Liver (tissue), 9 donors: ENCODE measurements around the gene YKT6. TPM values are rescaled to one million over a fixed set of nuclear protein-coding genes. Genes with fewer than 3 reads are reported as not detected.
A peak's percentile ranks its signal among the peaks of the same experiment; 100 is the strongest.

Source experiments
- DNase-seq: peaks from one replicate; pipeline ENCODE4 v3.0.0-alpha.2; 2017; ENCODE audit warnings: low spot score
- H3K27ac ChIP-seq, 2 donors: one replicate each; pipeline ENCODE4 v1.7.0; 2013; ENCODE audit warnings: inconsistent platforms in 2 of 2, low read length in 2 of 2, control low read depth in 1 of 2, low read depth in 1 of 2, mild to moderate bottlenecking in 1 of 2
- H3K27me3 ChIP-seq, 4 donors: one replicate each; pipeline versions ENCODE4 v1.6.1 to v1.7.0; 2013; ENCODE audit warnings: low read length in 3 of 4, inconsistent platforms in 1 of 4, mild to moderate bottlenecking in 1 of 4, moderate library complexity in 1 of 4; ENCODE audit not compliant: control insufficient read depth in 4 of 4, insufficient read depth in 4 of 4
- H3K36me3 ChIP-seq, 4 donors: one replicate each; pipeline versions ENCODE4 v1.6.1 to v1.7.0; 2013; ENCODE audit warnings: low read length in 3 of 4, mild to moderate bottlenecking in 3 of 4, low read depth in 1 of 4, moderate library complexity in 1 of 4; ENCODE audit not compliant: control insufficient read depth in 4 of 4, insufficient read depth in 3 of 4
- H3K4me1 ChIP-seq, 4 donors: one replicate each; pipeline versions ENCODE4 v1.6.1 to v1.7.0; 2013; ENCODE audit warnings: low read length in 3 of 4, mild to moderate bottlenecking in 3 of 4, moderate library complexity in 1 of 4; ENCODE audit not compliant: control insufficient read depth in 4 of 4, insufficient read depth in 4 of 4
- H3K4me3 ChIP-seq, 3 donors: one replicate each; pipeline versions ENCODE4 v1.6.1 to v1.7.0; 2013; ENCODE audit warnings: low read length in 3 of 3, control low read depth in 1 of 3, low read depth in 1 of 3, mild to moderate bottlenecking in 1 of 3
- H3K9ac ChIP-seq, 2 donors: one replicate each; pipeline ENCODE4 v1.7.0; 2013; ENCODE audit warnings: low read length in 2 of 2, mild to moderate bottlenecking in 2 of 2, moderate library complexity in 2 of 2, control low read depth in 1 of 2, low read depth in 1 of 2
- H3K9me3 ChIP-seq, 4 donors: one replicate each; pipeline versions ENCODE4 v1.6.1 to v1.7.0; 2013; ENCODE audit warnings: low read length in 3 of 4; ENCODE audit not compliant: control insufficient read depth in 4 of 4
- EGR1 ChIP-seq, 2 donors: IDR thresholded peaks; 2 replicates each; pipeline ENCODE4 v1.6.1; 2016 to 2018; ENCODE audit warnings: antibody characterized with exemption in 2 of 2, low read depth in 2 of 2
- FOXA1 ChIP-seq: IDR thresholded peaks from 2 replicates; pipeline ENCODE4 v1.6.1; 2016; ENCODE audit warnings: antibody characterized with exemption
- FOXA2 ChIP-seq: IDR thresholded peaks from 2 replicates; pipeline ENCODE4 v1.6.1; 2016; ENCODE audit warnings: antibody characterized with exemption
- GABPA ChIP-seq, 2 donors: IDR thresholded peaks in 1 of 2; conservative IDR thresholded peaks in 1 of 2; 2 replicates each; pipeline ENCODE4 v1.6.1; 2016; ENCODE audit warnings: antibody characterized with exemption in 2 of 2, mild to moderate bottlenecking in 1 of 2, moderate library complexity in 1 of 2
- HNF4G ChIP-seq: IDR thresholded peaks from 2 replicates; pipeline ENCODE4 v1.6.1; 2016; ENCODE audit warnings: antibody characterized with exemption
- JUND ChIP-seq, 2 donors: IDR thresholded peaks; 2 replicates each; pipeline ENCODE4 v1.6.1; 2016; ENCODE audit warnings: antibody characterized with exemption in 2 of 2
- MAX ChIP-seq: IDR thresholded peaks from 2 replicates; pipeline ENCODE4 v1.6.1; 2016; ENCODE audit warnings: antibody characterized with exemption
- NR2F2 ChIP-seq: IDR thresholded peaks from 2 replicates; pipeline ENCODE4 v1.6.1; 2016; ENCODE audit warnings: antibody characterized with exemption
- RAD21 ChIP-seq, 2 donors: IDR thresholded peaks; 2 replicates each; pipeline ENCODE4 v1.6.1; 2016; ENCODE audit warnings: antibody characterized with exemption in 2 of 2, mild to moderate bottlenecking in 2 of 2
- RXRA ChIP-seq, 2 donors: IDR thresholded peaks; 2 replicates each; pipeline ENCODE4 v1.6.1; 2017 to 2018; ENCODE audit warnings: antibody characterized with exemption in 2 of 2, mild to moderate bottlenecking in 1 of 2
- SP1 ChIP-seq: IDR thresholded peaks from 2 replicates; pipeline ENCODE4 v1.6.1; 2018; ENCODE audit warnings: antibody characterized with exemption, mild to moderate bottlenecking
- TAF1 ChIP-seq: conservative IDR thresholded peaks from 2 replicates; pipeline ENCODE4 v1.6.1; 2016; ENCODE audit warnings: antibody characterized with exemption, mild to moderate bottlenecking
- YY1 ChIP-seq: IDR thresholded peaks from 2 replicates; pipeline ENCODE4 v1.6.1; 2016; ENCODE audit warnings: antibody characterized with exemption, mild to moderate bottlenecking
- WGBS: extraction: QIAGEN DNeasy Blood & Tissue Kit; methylation state at CpG from one replicate; pipeline ENCODE4 v1.1.7; 2013; 5-methylcytosine and 5-hydroxymethylcytosine counted together
- polyA plus RNA-seq, 2 donors: library from polyadenylated mRNA; stranded (reverse) in 1 of 2; unstranded in 1 of 2; fragments of 200-250 nt in 1 of 2; fragments of >200 nt in 1 of 2; fragmentation: Nextera tagmentation in 1 of 2; extraction: Ambion mirVana in 1 of 2; gene quantifications; one replicate each; pipeline versions ENCODE4 v1.2.1 to v1.2.3, GENCODE V29; 2013 to 2015
- total RNA-seq, 2 donors: library from RNA; depleted of rRNA; stranded (reverse); fragments of >200 nt; gene quantifications; one replicate each; pipeline ENCODE4 v1.2.3, GENCODE V29; 2014
- TF ChIP-seq, protein P1 (sequence below): IDR thresholded peaks from 2 replicates; pipeline ENCODE4 v1.6.1; 2016; ENCODE audit warnings: antibody characterized with exemption
- TF ChIP-seq, protein P2 (sequence below): IDR thresholded peaks from 2 replicates; pipeline ENCODE4 v1.6.1; 2016; ENCODE audit warnings: antibody characterized with exemption, mild to moderate bottlenecking
- TF ChIP-seq, protein P3 (sequence below): fragments of 150-350 bp; IDR thresholded peaks from 2 replicates; pipeline ENCODE4 v1.5.1; 2017; ENCODE audit warnings: improper control_type of control experiment, low read depth, low read length; ENCODE audit not compliant: missing input control
- donor health status: healthy.
- donor health status: healthy.
- donor health status: healthy.
- donor health status: healthy.
- donor health status: healthy.

Gene YKT6
- total and polyA plus RNA-seq, 4 donors: 8.1 to 22.0 (median 21.0) TPM

- TF ChIP-seq GABPA (IDR thresholded peaks at IDR 0.05 in 1 of 2, conservative IDR thresholded peaks at IDR 0.05 in 1 of 2) (no peak), NR2F2 (no peak), RXRA (IDR thresholded peaks at IDR 0.05) (no peak), HNF4G (no peak), TAF1 (no peak)
- TF ChIP-seq, protein P1, sequence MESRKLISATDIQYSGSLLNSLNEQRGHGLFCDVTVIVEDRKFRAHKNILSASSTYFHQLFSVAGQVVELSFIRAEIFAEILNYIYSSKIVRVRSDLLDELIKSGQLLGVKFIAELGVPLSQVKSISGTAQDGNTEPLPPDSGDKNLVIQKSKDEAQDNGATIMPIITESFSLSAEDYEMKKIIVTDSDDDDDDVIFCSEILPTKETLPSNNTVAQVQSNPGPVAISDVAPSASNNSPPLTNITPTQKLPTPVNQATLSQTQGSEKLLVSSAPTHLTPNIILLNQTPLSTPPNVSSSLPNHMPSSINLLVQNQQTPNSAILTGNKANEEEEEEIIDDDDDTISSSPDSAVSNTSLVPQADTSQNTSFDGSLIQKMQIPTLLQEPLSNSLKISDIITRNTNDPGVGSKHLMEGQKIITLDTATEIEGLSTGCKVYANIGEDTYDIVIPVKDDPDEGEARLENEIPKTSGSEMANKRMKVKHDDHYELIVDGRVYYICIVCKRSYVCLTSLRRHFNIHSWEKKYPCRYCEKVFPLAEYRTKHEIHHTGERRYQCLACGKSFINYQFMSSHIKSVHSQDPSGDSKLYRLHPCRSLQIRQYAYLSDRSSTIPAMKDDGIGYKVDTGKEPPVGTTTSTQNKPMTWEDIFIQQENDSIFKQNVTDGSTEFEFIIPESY: no peak
- TF ChIP-seq, protein P2, sequence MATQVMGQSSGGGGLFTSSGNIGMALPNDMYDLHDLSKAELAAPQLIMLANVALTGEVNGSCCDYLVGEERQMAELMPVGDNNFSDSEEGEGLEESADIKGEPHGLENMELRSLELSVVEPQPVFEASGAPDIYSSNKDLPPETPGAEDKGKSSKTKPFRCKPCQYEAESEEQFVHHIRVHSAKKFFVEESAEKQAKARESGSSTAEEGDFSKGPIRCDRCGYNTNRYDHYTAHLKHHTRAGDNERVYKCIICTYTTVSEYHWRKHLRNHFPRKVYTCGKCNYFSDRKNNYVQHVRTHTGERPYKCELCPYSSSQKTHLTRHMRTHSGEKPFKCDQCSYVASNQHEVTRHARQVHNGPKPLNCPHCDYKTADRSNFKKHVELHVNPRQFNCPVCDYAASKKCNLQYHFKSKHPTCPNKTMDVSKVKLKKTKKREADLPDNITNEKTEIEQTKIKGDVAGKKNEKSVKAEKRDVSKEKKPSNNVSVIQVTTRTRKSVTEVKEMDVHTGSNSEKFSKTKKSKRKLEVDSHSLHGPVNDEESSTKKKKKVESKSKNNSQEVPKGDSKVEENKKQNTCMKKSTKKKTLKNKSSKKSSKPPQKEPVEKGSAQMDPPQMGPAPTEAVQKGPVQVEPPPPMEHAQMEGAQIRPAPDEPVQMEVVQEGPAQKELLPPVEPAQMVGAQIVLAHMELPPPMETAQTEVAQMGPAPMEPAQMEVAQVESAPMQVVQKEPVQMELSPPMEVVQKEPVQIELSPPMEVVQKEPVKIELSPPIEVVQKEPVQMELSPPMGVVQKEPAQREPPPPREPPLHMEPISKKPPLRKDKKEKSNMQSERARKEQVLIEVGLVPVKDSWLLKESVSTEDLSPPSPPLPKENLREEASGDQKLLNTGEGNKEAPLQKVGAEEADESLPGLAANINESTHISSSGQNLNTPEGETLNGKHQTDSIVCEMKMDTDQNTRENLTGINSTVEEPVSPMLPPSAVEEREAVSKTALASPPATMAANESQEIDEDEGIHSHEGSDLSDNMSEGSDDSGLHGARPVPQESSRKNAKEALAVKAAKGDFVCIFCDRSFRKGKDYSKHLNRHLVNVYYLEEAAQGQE: no peak
- TF ChIP-seq, protein P3, sequence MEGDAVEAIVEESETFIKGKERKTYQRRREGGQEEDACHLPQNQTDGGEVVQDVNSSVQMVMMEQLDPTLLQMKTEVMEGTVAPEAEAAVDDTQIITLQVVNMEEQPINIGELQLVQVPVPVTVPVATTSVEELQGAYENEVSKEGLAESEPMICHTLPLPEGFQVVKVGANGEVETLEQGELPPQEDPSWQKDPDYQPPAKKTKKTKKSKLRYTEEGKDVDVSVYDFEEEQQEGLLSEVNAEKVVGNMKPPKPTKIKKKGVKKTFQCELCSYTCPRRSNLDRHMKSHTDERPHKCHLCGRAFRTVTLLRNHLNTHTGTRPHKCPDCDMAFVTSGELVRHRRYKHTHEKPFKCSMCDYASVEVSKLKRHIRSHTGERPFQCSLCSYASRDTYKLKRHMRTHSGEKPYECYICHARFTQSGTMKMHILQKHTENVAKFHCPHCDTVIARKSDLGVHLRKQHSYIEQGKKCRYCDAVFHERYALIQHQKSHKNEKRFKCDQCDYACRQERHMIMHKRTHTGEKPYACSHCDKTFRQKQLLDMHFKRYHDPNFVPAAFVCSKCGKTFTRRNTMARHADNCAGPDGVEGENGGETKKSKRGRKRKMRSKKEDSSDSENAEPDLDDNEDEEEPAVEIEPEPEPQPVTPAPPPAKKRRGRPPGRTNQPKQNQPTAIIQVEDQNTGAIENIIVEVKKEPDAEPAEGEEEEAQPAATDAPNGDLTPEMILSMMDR: no peak
- H3K9me3 ChIP-seq: no peaks in the 10 kb centered on the region
- WGBS: 94% methylated on average over 4 of the region's 4 CpGs
- no peak overlapping the region for H3K9ac ChIP-seq
- H3K4me3 ChIP-seq: no peak overlapping the region
- peaks cover 0 to 12% (median 2%) of the 10 kb centered on the region in 4 donors for H3K4me1 ChIP-seq
- no peaks in the 10 kb centered on the region for H3K27me3 ChIP-seq
- peak overlapping the region; percentile 49 to 51 for H3K27ac ChIP-seq
- DNase-seq: no peak
- no peaks in the 10 kb centered on the region for H3K36me3 ChIP-seq
Observed at GRCh38 chr7:44258423-44258760, 57.6 kb downstream of the YKT6 start.

DNA sequence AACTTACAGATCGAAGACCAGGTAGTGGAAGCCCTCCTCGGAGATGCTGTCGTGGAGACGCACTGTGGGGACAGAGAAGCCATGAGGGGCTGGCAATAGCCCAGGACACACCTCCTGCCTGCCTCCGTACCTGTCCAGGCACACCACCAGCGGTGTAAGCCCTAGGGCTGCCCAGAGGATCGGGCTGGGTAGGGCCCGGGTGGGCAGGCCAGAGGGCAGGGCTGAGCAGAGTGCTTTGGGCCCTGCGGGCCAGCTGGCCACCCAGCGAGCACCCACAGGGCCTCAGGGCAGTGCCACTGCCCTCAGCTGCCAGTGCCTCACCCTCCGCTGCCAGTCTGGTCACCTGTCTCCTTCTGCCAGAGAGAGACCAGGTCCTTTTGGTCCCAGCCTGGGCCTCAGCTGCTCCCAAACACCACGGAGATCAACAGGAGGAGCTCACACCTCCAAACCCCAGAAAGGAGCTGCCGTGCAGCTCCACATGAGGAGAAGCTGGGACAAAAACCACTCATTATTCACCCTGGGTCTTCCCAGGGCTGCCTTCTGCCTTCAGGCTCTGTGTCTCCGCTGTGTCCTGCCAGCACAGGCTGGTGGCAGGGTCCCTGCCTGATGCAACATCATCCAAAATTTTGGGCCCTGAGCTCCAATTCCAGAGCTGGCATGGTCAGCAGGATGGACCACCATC lies 58.2 kb downstream of the YKT6 start:
- no peak overlapping the region for H3K9ac ChIP-seq
- H3K4me3 ChIP-seq: no peak overlapping the region
- peaks cover 0 to 12% (median 2%) of the 10 kb centered on the region in 4 donors for H3K4me1 ChIP-seq
- 94% methylated on average over 14 of the region's 14 CpGs for WGBS
- peak overlapping the region; percentile 49 to 51 for H3K27ac ChIP-seq
- DNase-seq: no peak
- TF ChIP-seq, protein P3: no peak
- TF ChIP-seq SP1 (no peak), JUND (IDR thresholded peaks at IDR 0.05) (no peak), GABPA (IDR thresholded peaks at IDR 0.05 in 1 of 2, conservative IDR thresholded peaks at IDR 0.05 in 1 of 2) (no peak), NR2F2 (no peak), RXRA (IDR thresholded peaks at IDR 0.05) (no peak), EGR1 (IDR thresholded peaks at IDR 0.05; ENCODE audit: low read depth in 2 of 2) (no peak), TAF1 (no peak), RAD21 (IDR thresholded peaks at IDR 0.05) (no peak), MAX (no peak), FOXA1 (no peak), FOXA2 (no peak), YY1 (no peak)
- TF ChIP-seq, protein P2: no peak
- H3K27me3 ChIP-seq: no peaks in the 10 kb centered on the region
- no peaks in the 10 kb centered on the region for H3K9me3 ChIP-seq
- no peaks in the 10 kb centered on the region for H3K36me3 ChIP-seq
